Stimulated activated CD8-positive, alpha-beta memory T cell treated with anti-CD3 and anti-CD28 coated beads, Interleukin-7, amount 100 ng/mL, for 4 hours (primary cell): ENCODE measurements around the gene CDC25B.
A peak's percentile ranks its signal among the peaks of the same experiment; 100 is the strongest.

Source experiments
- DNase-seq, 2 donors: peaks; one replicate each; pipeline ENCODE4 v3.0.0-alpha.2; 2020; ENCODE audit warnings: low read depth in 2 of 2

Gene CDC25B

GRCh38 chr20:3763671-3764601, 32.2 kb upstream of the CDC25B start:
- no peak for DNase-seq

- DNase-seq, result no peak
These were observed 31.5 kb upstream of the CDC25B start for GRCh38 chr20:3764659-3765058.

- no peak for DNase-seq
These were observed 30.8 kb upstream of the CDC25B start for GRCh38 chr20:3765171-3765882.

GRCh38 chr20:3766422-3767109, 29.5 kb upstream of the CDC25B start:
- no peak for DNase-seq

- DNase-seq, result no peak
These were observed 29.0 kb upstream of the CDC25B start for GRCh38 chr20:3767110-3767426.

GRCh38 chr20:3767427-3768341, 28.4 kb upstream of the CDC25B start, which contains the start of gene ADISSP:
TSS of gene ADISSP (minus strand) at chr20:3767753. CDS start at chr20:3760100, 7,653 bp downstream.
- DNase-seq, result peak; percentile 94 to 96

- DNase-seq, result peak; percentile 70 to 81
These were observed 27.6 kb upstream of the CDC25B start for GRCh38 chr20:3768342-3769130.

GRCh38 chr20:3771552-3772058, 24.5 kb upstream of the CDC25B start:
- DNase-seq, result no peak

GRCh38 chr20:3775457-3776108, 20.5 kb upstream of the CDC25B start:
- DNase-seq, result no peak

- DNase-seq, result no peak
These were observed 18.8 kb upstream of the CDC25B start for GRCh38 chr20:3777381-3777715.

- peak in 1 of 2 donors; percentile 47 for DNase-seq
These were observed 18.1 kb upstream of the CDC25B start for GRCh38 chr20:3777716-3778629.

- DNase-seq, result no peak
These were observed 17.1 kb upstream of the CDC25B start for GRCh38 chr20:3778976-3779375.

GRCh38 chr20:3781153-3781910, 14.8 kb upstream of the CDC25B start, which contains the start of gene SPEF1:
TSS of gene SPEF1 (minus strand) at chr20:3781448. CDS start at chr20:3781287, 161 bp downstream.
- no peak for DNase-seq

GRCh38 chr20:3782597-3782996, 13.5 kb upstream of the CDC25B start:
- no peak for DNase-seq

GRCh38 chr20:3783068-3783489, 13.0 kb upstream of the CDC25B start:
- DNase-seq, result no peak

GRCh38 chr20:3783511-3784195, 12.5 kb upstream of the CDC25B start:
- no peak for DNase-seq

GRCh38 chr20:3784216-3784853, 11.8 kb upstream of the CDC25B start:
- DNase-seq, result no peak
